GM23338 (cell line): ENCODE results near the gene NELFB. TPM values are rescaled to one million over a fixed set of nuclear protein-coding genes. Genes with fewer than 3 reads are reported as not detected.

ENCODE experiments used
- ATAC-seq: fragments of 200-7000 bp; cut with Tn5 transposase; 3 replicates; pipeline ENCODE4 v1.9.1; 2020
- DNase-seq: peaks from one replicate; pipeline ENCODE4 v3.0.0-alpha.2; 2015; ENCODE audit warnings: low spot score
- H2AFZ ChIP-seq: fragments of 200-600 bp; sonication (generic); 2 replicates; pipeline ENCODE4 v1.8.0; 2016; ENCODE audit warnings: antibody characterized with exemption, mild to moderate bottlenecking, moderate library complexity
- H3F3A ChIP-seq: fragments of 200-600 bp; sonication (generic); replicated peaks from 2 replicates; pipeline ENCODE4 v1.8.0; 2017; ENCODE audit warnings: antibody characterized with exemption, mixed run types, low read depth
- H3K27ac ChIP-seq: fragments of 200-600 bp; sonication (generic); 2 replicates; pipeline ENCODE4 v1.6.1; 2016; ENCODE audit warnings: low read depth
- H3K27me3 ChIP-seq: fragments of 200-600 bp; sonication (generic); 2 replicates; pipeline ENCODE4 v1.8.0; 2016; ENCODE audit warnings: mild to moderate bottlenecking, mixed run types, moderate library complexity; ENCODE audit not compliant: insufficient read depth
- H3K36me3 ChIP-seq: fragments of 200-600 bp; sonication (generic); 2 replicates; pipeline ENCODE4 v1.8.0; 2016; ENCODE audit warnings: mild to moderate bottlenecking; ENCODE audit not compliant: insufficient read depth
- H3K4me1 ChIP-seq: fragments of 200-600 bp; sonication (generic); 2 replicates; pipeline ENCODE4 v1.8.0; 2016; ENCODE audit warnings: mild to moderate bottlenecking, moderate library complexity; ENCODE audit not compliant: insufficient read depth
- H3K4me2 ChIP-seq: fragments of 200-600 bp; sonication (generic); 2 replicates; pipeline ENCODE4 v1.7.1; 2017; ENCODE audit warnings: mixed run types
- H3K4me3 ChIP-seq: fragments of 200-600 bp; sonication (generic); 2 replicates; pipeline ENCODE4 v1.6.1; 2016; ENCODE audit warnings: mixed run types
- H3K79me2 ChIP-seq: fragments of 200-600 bp; sonication (generic); replicated peaks from 2 replicates; pipeline ENCODE4 v1.8.0; 2017; ENCODE audit warnings: mild to moderate bottlenecking; ENCODE audit not compliant: insufficient read depth
- H3K9me2 ChIP-seq: fragments of 200-600 bp; sonication (generic); 2 replicates; pipeline ENCODE4 v1.8.0; 2017; ENCODE audit not compliant: insufficient read depth
- H4K20me1 ChIP-seq: fragments of 200-600 bp; sonication (generic); replicated peaks from 2 replicates; pipeline ENCODE4 v1.8.0; 2017; ENCODE audit warnings: mild to moderate bottlenecking; ENCODE audit not compliant: insufficient read depth
- H3K27ac Mint-ChIP-seq: 2 replicates; pipeline ENCODE4 v1.8.0; 2020; ENCODE audit warnings: inconsistent platforms, mild to moderate bottlenecking, moderate library complexity, mixed read lengths
- H3K27me3 Mint-ChIP-seq: 3 replicates; pipeline ENCODE4 v1.8.0; 2022; ENCODE audit warnings: low read depth, mild to moderate bottlenecking, moderate library complexity, mixed read lengths, inconsistent platforms; ENCODE audit not compliant: insufficient read depth, poor library complexity
- H3K36me3 Mint-ChIP-seq: 3 replicates; pipeline ENCODE4 v1.8.0; 2021; ENCODE audit warnings: low read depth, mild to moderate bottlenecking, inconsistent platforms, moderate library complexity, mixed read lengths
- H3K4me1 Mint-ChIP-seq: 3 replicates; pipeline ENCODE4 v1.8.0; 2020; ENCODE audit warnings: mild to moderate bottlenecking, inconsistent platforms, mixed read lengths
- H3K4me3 Mint-ChIP-seq: 3 replicates; pipeline ENCODE4 v1.8.0; 2021; ENCODE audit warnings: moderate library complexity, mild to moderate bottlenecking, inconsistent platforms, mixed read lengths
- H3K9me3 Mint-ChIP-seq: 3 replicates; pipeline ENCODE4 v1.8.0; 2020; ENCODE audit warnings: moderate library complexity, mild to moderate bottlenecking, inconsistent platforms, mixed read lengths
- CTCF ChIP-seq, 2 experiments: fragments of 200-600 bp in 1 of 2; sonication (generic) in 1 of 2; conservative IDR thresholded peaks; 2 replicates each; pipeline versions ENCODE4 v1.5.1 to v1.6.1; 2016 to 2017; ENCODE audit warnings: antibody characterized with exemption in 2 of 2, low read depth in 2 of 2, mild to moderate bottlenecking in 2 of 2, moderate library complexity in 1 of 2
- ETS1 ChIP-seq: IDR thresholded peaks from 2 replicates; pipeline ENCODE4 v1.6.1; 2016; ENCODE audit warnings: antibody characterized with exemption
- EZH2phosphoT487 ChIP-seq: fragments of 200-600 bp; sonication (generic); IDR thresholded peaks from one replicate; pipeline ENCODE4 v1.8.1; 2018; ENCODE audit warnings: antibody characterized with exemption; ENCODE audit not compliant: unreplicated experiment
- POLR2AphosphoS5 ChIP-seq: IDR thresholded peaks from 2 replicates; pipeline ENCODE4 v1.6.1; 2016; ENCODE audit warnings: antibody characterized with exemption, low read depth
- ZNF331 ChIP-seq: fragments of 250-450 bp; sonication (Bioruptor Pico); IDR thresholded peaks from 2 replicates; pipeline ENCODE4 v1.5.0; 2020; ENCODE audit warnings: low read depth, mild to moderate bottlenecking, moderate library complexity
- ZNF462 ChIP-seq: fragments of 250-450 bp; sonication (Bioruptor Pico); IDR thresholded peaks from 2 replicates; pipeline ENCODE4 v1.5.0; 2020; ENCODE audit warnings: mild to moderate bottlenecking, moderate library complexity
- polyA plus RNA-seq: library from polyadenylated mRNA; unstranded; fragments of >200 nt; fragmentation: Nextera tagmentation; extraction: Ambion mirVana; gene quantifications from 2 replicates; pipeline ENCODE4 v1.2.1, GENCODE V29; 2016
- total RNA-seq: library from RNA; depleted of rRNA; stranded (reverse); fragments of >200 nt; shearing (Covaris generic); gene quantifications from 2 replicates; pipeline ENCODE4 v1.2.3, GENCODE V29; 2014

Gene NELFB
- total and polyA plus RNA-seq, 2 experiments from 2014 or later: 30.0 to 97.3 TPM

- no peak for TF ChIP-seq ETS1
- TF ChIP-seq EZH2phosphoT487: no peak
- TF ChIP-seq ZNF462 (CRISPR knock-in tag): no peak
- no peak for TF ChIP-seq POLR2AphosphoS5
Observed at GRCh38 chr9:137309368-137310188, 54.5 kb downstream of the NELFB start (continued).

DNA sequence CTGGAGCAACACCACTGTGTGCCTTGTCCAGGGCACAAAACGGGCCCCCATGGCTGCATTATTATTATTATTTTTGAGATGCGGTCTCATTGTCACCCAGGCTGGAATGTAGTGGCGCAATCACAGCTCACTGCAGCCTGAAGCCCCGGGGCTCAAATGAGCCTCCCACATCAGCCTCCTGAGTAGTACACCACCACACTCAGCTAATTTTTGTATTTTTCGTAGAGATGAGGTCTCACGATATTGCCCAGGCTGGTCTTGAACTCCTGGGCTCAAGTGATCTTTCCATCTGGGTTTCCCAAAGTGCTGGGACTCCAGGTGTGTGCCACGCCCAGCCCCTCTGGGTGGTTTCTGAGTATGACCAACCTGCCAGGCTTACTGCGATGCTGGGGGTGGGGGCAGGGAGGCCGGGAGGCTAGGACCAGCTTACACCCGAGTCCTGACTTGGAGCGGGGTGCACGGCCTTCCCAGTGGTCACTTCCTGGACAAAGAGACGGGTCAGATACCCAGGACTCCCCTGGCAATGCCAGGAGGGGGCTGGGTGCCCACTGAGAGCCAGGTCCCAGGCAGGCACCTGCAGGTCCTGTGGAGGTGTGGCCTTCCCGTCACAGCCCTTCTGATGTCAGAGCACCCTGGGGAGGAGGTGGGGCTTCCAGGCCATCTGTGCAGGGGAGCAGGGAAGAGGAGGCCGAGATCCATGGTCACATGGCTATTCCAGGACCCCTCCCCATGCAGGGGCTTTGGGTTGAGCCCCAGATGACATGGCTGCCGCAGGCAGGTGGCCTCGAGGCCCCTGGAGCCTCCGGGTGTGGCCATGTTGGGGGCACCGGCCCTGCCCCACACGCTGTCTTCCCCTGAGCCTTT lies 55.3 kb downstream of the NELFB start:
- no peaks in the 10 kb centered on the region for H3K9me3 Mint-ChIP-seq
- peaks cover 11% of the 10 kb centered on the region for H3K4me1 Mint-ChIP-seq
- H3K4me3 Mint-ChIP-seq: no peak overlapping the region
- H3K79me2 ChIP-seq: no peaks in the 10 kb centered on the region
- H3K36me3 Mint-ChIP-seq: no peaks in the 10 kb centered on the region
- H3K27ac ChIP-seq: no peak overlapping the region
- H3K27ac Mint-ChIP-seq: no peak overlapping the region
- no peaks in the 10 kb centered on the region for H4K20me1 ChIP-seq
- no peaks in the 10 kb centered on the region for H3K9me2 ChIP-seq
- ATAC-seq (peak; percentile 4; the same call in 1 of the 3 replicates), DNase-seq (no peak)
- H3K27me3 Mint-ChIP-seq: peaks cover 7% of the 10 kb centered on the region
- no peak overlapping the region for H2AFZ ChIP-seq
- H3K4me2 ChIP-seq: no peak overlapping the region
- H3K36me3 ChIP-seq: no peaks in the 10 kb centered on the region
- H3F3A ChIP-seq: no peaks in the 10 kb centered on the region
- H3K4me1 ChIP-seq: peaks cover 9% of the 10 kb centered on the region; the same call in 1 of the 2 replicates
- no peak overlapping the region for H3K4me3 ChIP-seq
- no peaks in the 10 kb centered on the region for H3K27me3 ChIP-seq
- TF ChIP-seq CTCF (conservative IDR thresholded peaks at IDR 0.05; ENCODE audit: low read depth in 2 of 2): no peak
- no peak for TF ChIP-seq ETS1
- TF ChIP-seq ZNF331 (CRISPR knock-in tag): no peak
